Upper lobe of right lung (tissue), 1 donor: ENCODE measurements around the gene PRDM16. TPM values are rescaled to one million over a fixed set of nuclear protein-coding genes. Genes with fewer than 3 reads are reported as not detected.
A peak's percentile ranks its signal among the peaks of the same experiment; 100 is the strongest.

Experiments used
- ATAC-seq: fragments of 200-7000 bp; cut with Tn5 transposase; one replicate; pipeline ENCODE4 v1.9.1; 2020; ENCODE audit warnings: mild to moderate bottlenecking, moderate library complexity
- DNase-seq: peaks from one replicate; pipeline ENCODE4 v3.0.0-alpha.2; 2020
- H3K27ac ChIP-seq: fragments of 200-600 bp; one replicate; pipeline ENCODE4 v1.8.0; 2022
- H3K27me3 ChIP-seq: fragments of 200-600 bp; one replicate; pipeline ENCODE4 v1.8.0; 2022; ENCODE audit warnings: mild to moderate bottlenecking
- H3K36me3 ChIP-seq: fragments of 200-600 bp; one replicate; pipeline ENCODE4 v1.8.0; 2022
- H3K4me1 ChIP-seq: fragments of 200-600 bp; one replicate; pipeline ENCODE4 v1.8.0; 2022
- H3K4me3 ChIP-seq: fragments of 200-600 bp; one replicate; pipeline ENCODE4 v1.8.0; 2022; ENCODE audit warnings: mild to moderate bottlenecking
- H3K9me3 ChIP-seq: fragments of 200-600 bp; one replicate; pipeline ENCODE4 v1.8.0; 2022
- intact Hi-C: fragments of 100-400 bp; cut with DNase I; formaldehyde crosslinking; loops from one replicate; pipeline ENCODE4 v1.11.0; 2022
- total RNA-seq: library from RNA; stranded (reverse); fragmentation: NEBNext Ultra II Directional; extraction: Animal tissue kit (Norgen Biotek cat#: 25700); gene quantifications from one replicate; pipeline ENCODE4 v1.2.1, GENCODE V29; 2021
- TF ChIP-seq, protein P1 (sequence below): fragments of 200-600 bp; IDR thresholded peaks from one replicate; pipeline ENCODE4 v1.8.0; 2022; ENCODE audit warnings: antibody characterized with exemption
- donor health status: DM: no; HTN: yes; CAD: no; lungs with severe emphysema.

The PRDM16 gene
- total RNA-seq, 1 donor from 2014 or later = 21.0 TPM

DNA sequence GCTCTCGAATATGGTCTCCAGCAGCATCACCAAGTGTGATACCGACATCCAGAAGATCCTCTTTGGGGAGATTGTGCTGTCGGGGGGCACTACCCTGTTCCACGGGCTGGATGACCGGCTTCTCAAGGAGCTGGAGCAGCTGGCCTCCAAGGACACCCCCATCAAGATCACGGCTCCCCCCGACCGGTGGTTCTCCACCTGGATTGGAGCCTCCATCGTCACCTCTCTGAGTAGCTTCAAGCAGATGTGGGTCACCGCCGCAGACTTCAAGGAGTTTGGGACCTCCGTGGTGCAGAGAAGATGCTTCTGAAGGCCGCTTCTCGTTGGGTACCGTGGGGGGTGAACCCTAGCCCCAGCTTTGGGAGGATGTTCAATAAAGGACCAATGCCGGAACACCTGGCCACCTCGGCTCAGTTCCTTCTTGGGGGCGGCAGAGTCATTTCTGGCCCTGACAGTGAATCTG is 46.5 kb upstream of the PRDM16 start:
- Histone ChIP-seq H3K36me3 (no peaks in the 10 kb centered on the region), H3K27ac (no peak overlapping the region), H3K9me3 (no peaks in the 10 kb centered on the region), H3K4me1 (no peaks in the 10 kb centered on the region), H3K4me3 (no peak overlapping the region), H3K27me3 (no peaks in the 10 kb centered on the region)
- DNase-seq (peak; percentile 40), ATAC-seq (no peak)
- TF ChIP-seq, protein P1, sequence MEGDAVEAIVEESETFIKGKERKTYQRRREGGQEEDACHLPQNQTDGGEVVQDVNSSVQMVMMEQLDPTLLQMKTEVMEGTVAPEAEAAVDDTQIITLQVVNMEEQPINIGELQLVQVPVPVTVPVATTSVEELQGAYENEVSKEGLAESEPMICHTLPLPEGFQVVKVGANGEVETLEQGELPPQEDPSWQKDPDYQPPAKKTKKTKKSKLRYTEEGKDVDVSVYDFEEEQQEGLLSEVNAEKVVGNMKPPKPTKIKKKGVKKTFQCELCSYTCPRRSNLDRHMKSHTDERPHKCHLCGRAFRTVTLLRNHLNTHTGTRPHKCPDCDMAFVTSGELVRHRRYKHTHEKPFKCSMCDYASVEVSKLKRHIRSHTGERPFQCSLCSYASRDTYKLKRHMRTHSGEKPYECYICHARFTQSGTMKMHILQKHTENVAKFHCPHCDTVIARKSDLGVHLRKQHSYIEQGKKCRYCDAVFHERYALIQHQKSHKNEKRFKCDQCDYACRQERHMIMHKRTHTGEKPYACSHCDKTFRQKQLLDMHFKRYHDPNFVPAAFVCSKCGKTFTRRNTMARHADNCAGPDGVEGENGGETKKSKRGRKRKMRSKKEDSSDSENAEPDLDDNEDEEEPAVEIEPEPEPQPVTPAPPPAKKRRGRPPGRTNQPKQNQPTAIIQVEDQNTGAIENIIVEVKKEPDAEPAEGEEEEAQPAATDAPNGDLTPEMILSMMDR = no peak
- intact Hi-C loops = no loop called here

DNA sequence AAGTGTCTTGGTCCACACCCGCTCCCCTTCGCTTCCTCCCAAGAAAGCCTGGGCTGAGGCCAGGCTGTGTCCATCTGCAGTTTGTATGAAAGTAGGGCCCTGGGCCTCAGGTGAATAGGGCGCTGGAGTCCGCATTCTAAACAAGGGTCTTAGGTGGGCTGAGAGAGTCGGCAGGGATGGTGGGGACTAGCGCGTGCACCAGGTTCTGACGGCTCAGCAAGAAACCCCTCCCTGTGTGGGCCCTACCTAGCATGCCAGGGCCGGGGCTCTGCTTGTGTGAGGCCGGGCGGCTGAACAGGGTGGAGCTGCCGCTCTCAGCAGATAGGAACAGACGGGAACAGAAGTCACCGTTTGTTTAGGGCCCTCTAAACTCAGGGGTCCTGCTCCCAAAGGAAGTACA is 46.0 kb upstream of the PRDM16 start:
- DNase-seq (peak; percentile 33), ATAC-seq (no peak)
- no peaks in the 10 kb centered on the region for H3K36me3 ChIP-seq
- intact Hi-C loops = no loop called here
- no peak overlapping the region for H3K27ac ChIP-seq
- no peak overlapping the region for H3K4me3 ChIP-seq
- H3K9me3 ChIP-seq = no peaks in the 10 kb centered on the region
- TF ChIP-seq, protein P1 = no peak
- H3K4me1 ChIP-seq = no peaks in the 10 kb centered on the region
- H3K27me3 ChIP-seq = peaks cover 4% of the 10 kb centered on the region

DNA sequence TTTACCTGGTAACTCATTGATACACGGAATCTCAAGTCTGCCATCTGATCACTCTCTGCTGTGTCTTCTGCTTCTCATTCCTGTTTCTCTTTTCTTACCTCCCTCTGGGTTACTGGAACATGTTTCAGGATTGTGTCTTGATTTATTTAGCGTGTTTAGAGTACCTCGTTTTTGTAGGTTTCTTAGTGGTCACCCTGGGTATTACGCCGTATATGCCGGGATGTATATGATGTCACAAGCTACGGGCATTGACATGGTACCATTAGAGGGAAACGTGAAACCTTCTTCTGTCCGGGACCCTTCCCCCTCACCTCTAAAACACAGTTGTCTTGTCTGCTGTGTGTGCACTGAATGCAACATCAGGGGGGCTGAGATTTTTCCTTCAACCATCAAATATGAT is 45.0 kb upstream of the PRDM16 start:
- intact Hi-C loops = no loop called here
- Histone ChIP-seq H3K27me3 (peaks cover 15% of the 10 kb centered on the region), H3K4me3 (no peak overlapping the region), H3K36me3 (no peaks in the 10 kb centered on the region), H3K9me3 (no peaks in the 10 kb centered on the region), H3K4me1 (no peaks in the 10 kb centered on the region), H3K27ac (no peak overlapping the region)
- DNase-seq (no peak), ATAC-seq (no peak)
- TF ChIP-seq, protein P1 = no peak

DNA sequence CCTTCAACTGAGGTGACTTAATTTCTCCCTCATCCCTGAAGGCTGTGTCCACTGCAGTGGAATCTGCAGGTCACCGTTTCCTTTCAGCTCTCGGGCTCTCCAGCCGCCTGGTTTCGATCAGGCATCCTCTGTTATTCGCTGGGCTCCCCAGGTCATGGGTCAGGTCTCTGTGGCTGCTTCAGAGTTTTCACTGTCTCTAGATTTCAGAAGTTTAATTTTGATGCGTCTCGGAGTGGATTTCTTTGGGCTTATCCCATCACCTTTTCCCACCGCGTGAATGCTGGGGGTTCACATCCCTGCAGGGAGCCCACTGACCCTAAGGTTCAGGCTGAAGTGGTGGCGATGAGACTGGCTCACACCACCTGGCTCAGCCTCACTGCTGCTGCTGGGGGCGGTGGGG is 44.4 kb upstream of the PRDM16 start:
- no peak for ATAC-seq

DNA sequence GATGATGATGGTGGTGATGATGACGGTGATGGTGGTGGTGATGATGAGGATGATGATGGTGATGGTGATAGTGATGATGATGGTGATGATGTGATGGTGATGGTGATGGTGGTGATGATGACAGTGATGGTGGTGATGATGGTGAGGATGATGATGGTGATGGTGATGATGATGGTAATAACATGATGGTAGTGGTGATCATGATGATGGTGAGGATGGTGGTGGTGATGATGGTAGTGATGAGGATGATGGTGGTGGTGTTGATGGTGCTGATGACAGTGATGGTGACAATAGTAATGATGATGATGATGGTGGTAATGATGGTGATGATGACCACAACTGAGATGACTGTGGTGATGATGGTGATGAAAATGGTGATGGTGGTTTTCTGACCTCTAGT is 42.9 kb upstream of the PRDM16 start:
- H3K4me3 ChIP-seq = no peak overlapping the region
- TF ChIP-seq, protein P1 = no peak
- intact Hi-C loops = no loop called here
- ATAC-seq (no peak), DNase-seq (no peak)
- H3K27ac ChIP-seq = no peak overlapping the region
- H3K36me3 ChIP-seq = no peaks in the 10 kb centered on the region
- peaks cover 30% of the 10 kb centered on the region for H3K27me3 ChIP-seq
- no peaks in the 10 kb centered on the region for H3K9me3 ChIP-seq
- H3K4me1 ChIP-seq = no peaks in the 10 kb centered on the region

More for the DNA sequence above, 44.4 kb upstream of the PRDM16 start:
- peaks cover 20% of the 10 kb centered on the region for H3K27me3 ChIP-seq
- peak; percentile 23 for DNase-seq
- H3K9me3 ChIP-seq = no peaks in the 10 kb centered on the region
- no peaks in the 10 kb centered on the region for H3K4me1 ChIP-seq
- no peak overlapping the region for H3K4me3 ChIP-seq
- intact Hi-C loops = no loop called here
- no peaks in the 10 kb centered on the region for H3K36me3 ChIP-seq
- H3K27ac ChIP-seq = no peak overlapping the region
- TF ChIP-seq, protein P1 = no peak
